Esophagus squamous epithelium (tissue), 5 donors: ENCODE measurements around the gene CFAP43. TPM values are rescaled to one million over a fixed set of nuclear protein-coding genes. Genes with fewer than 3 reads are reported as not detected.
A peak's percentile ranks its signal among the peaks of the same experiment; 100 is the strongest.

Experiments used
- DNase-seq: peaks from one replicate; lab custom pipeline; 2025; lab: John Stamatoyannopoulos, UW
- H3K27ac ChIP-seq, 4 donors: fragments of 200-600 bp; sonication (generic); one replicate each; pipeline ENCODE4 v1.5.1; 2016 to 2019; ENCODE audit warnings: mild to moderate bottlenecking in 1 of 4
- H3K27me3 ChIP-seq, 4 donors: fragments of 200-600 bp; sonication (generic); 1 replicate in 3 of 4; 2 replicates in 1 of 4; pipeline versions ENCODE4 v1.5.1 to v1.6.0; 2017 to 2021; ENCODE audit warnings: antibody characterized with exemption in 1 of 4
- H3K36me3 ChIP-seq, 3 donors: fragments of 200-600 bp; sonication (generic); one replicate each; pipeline ENCODE4 v1.5.1; 2016 to 2019
- H3K4me1 ChIP-seq, 3 donors: fragments of 200-600 bp; sonication (generic); one replicate each; pipeline ENCODE4 v1.5.1; 2017 to 2019
- H3K4me3 ChIP-seq, 4 donors: fragments of 200-600 bp; sonication (generic); 1 replicate in 3 of 4; 2 replicates in 1 of 4; pipeline ENCODE4 v1.5.1; 2016 to 2019; ENCODE audit warnings: mild to moderate bottlenecking in 2 of 4, moderate library complexity in 1 of 4
- H3K9me3 ChIP-seq, 3 donors: fragments of 200-600 bp; sonication (generic); one replicate each; pipeline ENCODE4 v1.5.1; 2016 to 2019
- POLR2A ChIP-seq, 4 donors: fragments of 450-650 bp; IDR thresholded peaks; one replicate each; pipeline ENCODE4 v1.6.1; 2017; ENCODE audit warnings: antibody characterized with exemption in 4 of 4, mild to moderate bottlenecking in 4 of 4, moderate library complexity in 3 of 4
- WGBS, 2 donors: methylation state at CpG; one replicate each; pipeline ENCODE4 v1.1.5; 2018; 5-methylcytosine and 5-hydroxymethylcytosine counted together
- intact Hi-C: fragments of 100-400 bp; cut with DNase I; formaldehyde crosslinking; loops from one replicate; pipeline ENCODE4 v1.15.0; 2022
- total RNA-seq, 4 donors: library from RNA; depleted of rRNA; stranded (reverse); fragments of >200 nt; gene quantifications; one replicate each; pipeline ENCODE4 v1.1.0, GENCODE V29; 2016
- TF ChIP-seq, protein P1 (sequence below), 6 experiments: fragments of 450-650 bp in 4 of 6; fragments of 200-600 bp in 2 of 6; sonication (generic) in 2 of 6; IDR thresholded peaks; one replicate each; pipeline ENCODE4 v1.5.1; 2016 to 2019; ENCODE audit warnings: antibody characterized with exemption in 6 of 6, mild to moderate bottlenecking in 4 of 6, moderate library complexity in 4 of 6
- donor health status: DM: yes; HTN: yes; CAD: no.

Gene CFAP43
- total RNA-seq, 4 donors from 2014 or later = 0.19 to 0.38 TPM; not detected in 2

- peak; percentile 94 for DNase-seq
- WGBS, 2 donors = 6 to 23% methylated on average over 10 to 29 of the region's 59 CpGs
- peak in 2 of 4 donors; percentile 63 to 71 for TF ChIP-seq POLR2A (IDR thresholded peaks at IDR 0.05)
- TF ChIP-seq, protein P1, sequence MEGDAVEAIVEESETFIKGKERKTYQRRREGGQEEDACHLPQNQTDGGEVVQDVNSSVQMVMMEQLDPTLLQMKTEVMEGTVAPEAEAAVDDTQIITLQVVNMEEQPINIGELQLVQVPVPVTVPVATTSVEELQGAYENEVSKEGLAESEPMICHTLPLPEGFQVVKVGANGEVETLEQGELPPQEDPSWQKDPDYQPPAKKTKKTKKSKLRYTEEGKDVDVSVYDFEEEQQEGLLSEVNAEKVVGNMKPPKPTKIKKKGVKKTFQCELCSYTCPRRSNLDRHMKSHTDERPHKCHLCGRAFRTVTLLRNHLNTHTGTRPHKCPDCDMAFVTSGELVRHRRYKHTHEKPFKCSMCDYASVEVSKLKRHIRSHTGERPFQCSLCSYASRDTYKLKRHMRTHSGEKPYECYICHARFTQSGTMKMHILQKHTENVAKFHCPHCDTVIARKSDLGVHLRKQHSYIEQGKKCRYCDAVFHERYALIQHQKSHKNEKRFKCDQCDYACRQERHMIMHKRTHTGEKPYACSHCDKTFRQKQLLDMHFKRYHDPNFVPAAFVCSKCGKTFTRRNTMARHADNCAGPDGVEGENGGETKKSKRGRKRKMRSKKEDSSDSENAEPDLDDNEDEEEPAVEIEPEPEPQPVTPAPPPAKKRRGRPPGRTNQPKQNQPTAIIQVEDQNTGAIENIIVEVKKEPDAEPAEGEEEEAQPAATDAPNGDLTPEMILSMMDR (IDR thresholded peaks at IDR 0.05) = peak in 2 of 6 experiments; percentile 5 to 8
- no peaks in the 10 kb centered on the region for H3K27me3 ChIP-seq
- peak within 1 kb of the TSS; percentile 85 to 95 (median 94) for H3K27ac ChIP-seq
- no peaks in the 10 kb centered on the region for H3K9me3 ChIP-seq
- H3K36me3 ChIP-seq = peaks cover 0 to 48% (median 31%) of the 10 kb centered on the region in 3 donors
- peak within 1 kb of the TSS; percentile 75 to 96 (median 81) for H3K4me3 ChIP-seq
- intact Hi-C loops = loop anchor here (10.0 kb wide), 1 partner anchor 144 kb away; the partner anchor contains the start of gene SFR1
- H3K4me1 ChIP-seq = peaks cover 0 to 25% (median 12%) of the 10 kb centered on the region in 3 donors
These were observed 36.8 kb upstream of the CFAP43 start, which contains the start of gene GSTO2 for GRCh38 chr10:104268713-104269645. Gene GSTO2, plus strand, starts transcription at chr10:104269184. Its CDS starts 5,732 bp downstream, at chr10:104274916.

DNA sequence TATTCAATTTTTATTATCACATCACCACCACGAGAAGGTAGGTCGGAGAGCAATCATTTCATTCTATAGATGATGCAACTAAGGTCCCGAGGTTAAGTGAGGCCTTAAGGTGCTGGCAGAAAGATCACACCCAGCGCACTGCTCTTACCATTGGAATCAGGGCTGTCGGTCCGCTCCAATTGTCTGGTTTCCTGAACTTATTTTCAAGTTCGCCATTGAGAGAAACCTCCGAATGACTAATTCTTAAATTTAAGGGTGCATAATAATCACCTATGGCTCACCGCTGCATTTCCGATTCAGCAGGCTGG, 36.2 kb upstream of the CFAP43 start:
- H3K9me3 ChIP-seq = no peaks in the 10 kb centered on the region
- no peaks in the 10 kb centered on the region for H3K27me3 ChIP-seq
- H3K36me3 ChIP-seq = peaks cover 0 to 54% (median 31%) of the 10 kb centered on the region in 3 donors
- TF ChIP-seq, protein P1 (IDR thresholded peaks at IDR 0.05) = no peak
- TF ChIP-seq POLR2A (IDR thresholded peaks at IDR 0.05) = no peak
- DNase-seq = no peak
- peak overlapping the region; percentile 85 to 95 (median 94) for H3K27ac ChIP-seq
- 5 to 25% methylated on average over 10 of the region's 10 CpGs for WGBS, 2 donors
- intact Hi-C loops = loop anchor here (10.0 kb wide), 1 partner anchor 144 kb away; the partner anchor contains the start of gene SFR1
- peak overlapping the region; percentile 75 to 96 (median 81) for H3K4me3 ChIP-seq
- peaks cover 0 to 26% (median 12%) of the 10 kb centered on the region in 3 donors for H3K4me1 ChIP-seq

DNA sequence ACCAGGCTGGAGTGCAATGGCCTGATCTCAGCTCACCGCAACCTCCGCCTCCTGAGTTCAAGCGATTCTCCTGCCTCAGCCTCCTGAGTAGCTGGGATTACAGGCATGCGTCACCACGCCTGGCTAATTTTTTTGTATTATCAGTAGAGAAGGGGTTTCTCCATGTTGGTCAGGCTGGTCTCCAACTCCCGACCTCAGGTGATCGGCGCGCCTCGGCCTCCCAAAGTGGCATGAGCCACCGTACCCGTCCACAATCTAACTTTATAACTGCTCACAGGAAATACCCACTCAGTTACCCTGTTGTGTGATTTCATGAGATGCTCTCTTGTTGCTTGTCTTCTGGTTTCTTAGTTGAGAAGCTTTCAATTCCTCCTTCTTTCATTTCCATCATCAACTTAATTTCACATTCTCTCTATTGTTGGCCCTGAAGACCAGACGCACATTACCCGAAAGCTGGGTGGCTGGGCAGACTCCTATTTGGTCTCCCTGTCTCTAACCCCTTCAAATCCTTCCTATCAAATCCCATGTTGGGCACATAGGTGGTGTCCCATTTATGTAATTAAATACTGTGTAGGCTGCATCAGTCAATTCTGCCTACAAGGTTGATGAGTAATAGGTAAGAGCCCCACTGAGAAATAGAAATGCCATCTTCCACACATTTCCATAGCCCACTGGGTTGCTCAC, 35.7 kb upstream of the CFAP43 start:
- Histone ChIP-seq H3K36me3 (peaks cover 4 to 59% (median 31%) of the 10 kb centered on the region in 3 donors), H3K27me3 (no peaks in the 10 kb centered on the region), H3K4me1 (peaks cover 0 to 31% (median 12%) of the 10 kb centered on the region in 3 donors), H3K4me3 (peak overlapping the region; percentile 75 to 96 (median 81)), H3K9me3 (no peaks in the 10 kb centered on the region), H3K27ac (peak overlapping the region; percentile 85 to 95 (median 94))
- 65 to 86% methylated on average over 7 to 14 of the region's 14 CpGs for WGBS, 2 donors
- TF ChIP-seq, protein P1 (IDR thresholded peaks at IDR 0.05) = no peak
- TF ChIP-seq POLR2A (IDR thresholded peaks at IDR 0.05) = no peak
- intact Hi-C loops = loop anchor here (10.0 kb wide), 1 partner anchor 143 kb away; the partner anchor contains the start of gene SFR1
- DNase-seq = no peak

- DNase-seq = no peak
- intact Hi-C loops = loop anchor here (10.0 kb wide), 1 partner anchor 140 kb away; the partner anchor contains the start of gene SFR1
- Histone ChIP-seq H3K27me3 (no peaks in the 10 kb centered on the region), H3K4me3 (no peak overlapping the region), H3K27ac (no peak overlapping the region), H3K9me3 (no peaks in the 10 kb centered on the region), H3K4me1 (peaks cover 5 to 62% (median 26%) of the 10 kb centered on the region in 3 donors), H3K36me3 (peaks cover 9 to 82% (median 35%) of the 10 kb centered on the region in 3 donors)
- 84 to 90% methylated on average over 5 of the region's 5 CpGs for WGBS, 2 donors
- no peak for TF ChIP-seq POLR2A (IDR thresholded peaks at IDR 0.05)
- TF ChIP-seq, protein P1 (IDR thresholded peaks at IDR 0.05) = no peak
These were observed 32.6 kb upstream of the CFAP43 start for GRCh38 chr10:104264783-104265182.
